SU-DHL-6 (cell line): ENCODE results near the gene VILL.
A peak's percentile ranks its signal among the peaks of the same experiment; 100 is the strongest.

ENCODE experiments used
- EZH2phosphoT487 ChIP-seq: fragments of 200-600 bp; sonication (generic), shearing (Covaris generic); conservative IDR thresholded peaks from 2 replicates; pipeline ENCODE4 v1.6.1; 2018; ENCODE audit warnings: mild to moderate bottlenecking, antibody characterized with exemption, low read length, moderate library complexity, mixed read lengths
- TF ChIP-seq, protein P1 (sequence below): fragments of 200-600 bp; sonication (generic); IDR thresholded peaks from one replicate; pipeline ENCODE4 v1.5.1; 2017; ENCODE audit warnings: antibody characterized with exemption, mild to moderate bottlenecking, low read length, moderate library complexity; ENCODE audit not compliant: insufficient read depth, poor library complexity, severe bottlenecking

DNA sequence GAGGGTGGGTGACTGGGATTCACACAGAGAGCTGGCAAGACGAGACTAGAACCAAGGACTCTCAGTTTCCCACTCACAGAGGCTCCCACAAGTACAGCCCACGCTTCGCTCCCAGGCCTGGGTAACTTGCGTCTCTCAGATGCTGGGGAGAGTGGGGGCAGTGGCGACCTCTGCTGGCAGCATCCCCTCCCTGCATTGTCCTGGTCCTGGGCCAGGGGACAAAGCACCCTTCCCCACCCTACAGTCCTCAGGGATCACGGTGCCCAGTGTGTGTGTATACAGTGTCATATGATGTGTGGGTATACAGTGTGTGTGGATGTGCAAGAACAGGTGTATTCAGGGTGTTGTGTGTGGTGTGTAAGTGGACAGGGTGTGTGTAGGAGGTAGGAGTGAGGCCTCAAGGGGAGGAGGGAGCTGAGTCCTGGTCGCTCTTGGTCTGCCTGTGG, 12.8 kb downstream of the VILL start:
- TF ChIP-seq, protein P1, sequence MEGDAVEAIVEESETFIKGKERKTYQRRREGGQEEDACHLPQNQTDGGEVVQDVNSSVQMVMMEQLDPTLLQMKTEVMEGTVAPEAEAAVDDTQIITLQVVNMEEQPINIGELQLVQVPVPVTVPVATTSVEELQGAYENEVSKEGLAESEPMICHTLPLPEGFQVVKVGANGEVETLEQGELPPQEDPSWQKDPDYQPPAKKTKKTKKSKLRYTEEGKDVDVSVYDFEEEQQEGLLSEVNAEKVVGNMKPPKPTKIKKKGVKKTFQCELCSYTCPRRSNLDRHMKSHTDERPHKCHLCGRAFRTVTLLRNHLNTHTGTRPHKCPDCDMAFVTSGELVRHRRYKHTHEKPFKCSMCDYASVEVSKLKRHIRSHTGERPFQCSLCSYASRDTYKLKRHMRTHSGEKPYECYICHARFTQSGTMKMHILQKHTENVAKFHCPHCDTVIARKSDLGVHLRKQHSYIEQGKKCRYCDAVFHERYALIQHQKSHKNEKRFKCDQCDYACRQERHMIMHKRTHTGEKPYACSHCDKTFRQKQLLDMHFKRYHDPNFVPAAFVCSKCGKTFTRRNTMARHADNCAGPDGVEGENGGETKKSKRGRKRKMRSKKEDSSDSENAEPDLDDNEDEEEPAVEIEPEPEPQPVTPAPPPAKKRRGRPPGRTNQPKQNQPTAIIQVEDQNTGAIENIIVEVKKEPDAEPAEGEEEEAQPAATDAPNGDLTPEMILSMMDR: peak; percentile 78
- TF ChIP-seq EZH2phosphoT487: no peak
